Activated naive CD4-positive, alpha-beta T cell treated with anti-CD3 and anti-CD28 coated beads for 36 hours (primary cell): ENCODE results near the gene MUC5B. TPM values are rescaled to one million over a fixed set of nuclear protein-coding genes. Genes with fewer than 3 reads are reported as not detected.
"Not testable (repeated sequence)": the region's sequence is repeated elsewhere in the genome, so short reads cannot be mapped to it uniquely, and the experiment has no call there.

Source experiments
- CTCF ChIA-PET: fragments of 350-600 bp; sonication (Branson Sonifier 250); formaldehyde crosslinking; loops from one replicate; lab custom pipeline; 2021; ENCODE audit warnings: antibody characterized with exemption; lab: Charles Lee
- DNase-seq: peaks from one replicate; pipeline ENCODE4 v3.0.0-alpha.2; 2020
- H3K27ac Mint-ChIP-seq: one replicate; pipeline ENCODE4 v1.8.0; 2021; ENCODE audit warnings: mild to moderate bottlenecking, mixed read lengths
- H3K27me3 Mint-ChIP-seq: one replicate; pipeline ENCODE4 v1.8.0; 2021; ENCODE audit warnings: low read depth, mixed read lengths
- H3K36me3 Mint-ChIP-seq: one replicate; pipeline ENCODE4 v1.8.0; 2021; ENCODE audit warnings: low read depth, mixed read lengths
- H3K4me1 Mint-ChIP-seq: one replicate; pipeline ENCODE4 v1.8.0; 2021; ENCODE audit warnings: low read depth, mixed read lengths
- H3K4me3 Mint-ChIP-seq: one replicate; pipeline ENCODE4 v1.8.0; 2021; ENCODE audit warnings: mild to moderate bottlenecking, moderate library complexity, mixed read lengths
- H3K9me3 Mint-ChIP-seq: one replicate; pipeline ENCODE4 v1.8.0; 2021; ENCODE audit warnings: mixed read lengths
- intact Hi-C: fragments of 100-400 bp; cut with micrococcal nuclease; formaldehyde crosslinking; loops from one replicate; pipeline ENCODE4 v1.15.1; 2023
- total RNA-seq, 2 experiments: library from RNA; stranded (reverse); gene quantifications; one replicate each; pipeline ENCODE4 v1.2.3, GENCODE V29; 2021

Gene MUC5B, protein sequence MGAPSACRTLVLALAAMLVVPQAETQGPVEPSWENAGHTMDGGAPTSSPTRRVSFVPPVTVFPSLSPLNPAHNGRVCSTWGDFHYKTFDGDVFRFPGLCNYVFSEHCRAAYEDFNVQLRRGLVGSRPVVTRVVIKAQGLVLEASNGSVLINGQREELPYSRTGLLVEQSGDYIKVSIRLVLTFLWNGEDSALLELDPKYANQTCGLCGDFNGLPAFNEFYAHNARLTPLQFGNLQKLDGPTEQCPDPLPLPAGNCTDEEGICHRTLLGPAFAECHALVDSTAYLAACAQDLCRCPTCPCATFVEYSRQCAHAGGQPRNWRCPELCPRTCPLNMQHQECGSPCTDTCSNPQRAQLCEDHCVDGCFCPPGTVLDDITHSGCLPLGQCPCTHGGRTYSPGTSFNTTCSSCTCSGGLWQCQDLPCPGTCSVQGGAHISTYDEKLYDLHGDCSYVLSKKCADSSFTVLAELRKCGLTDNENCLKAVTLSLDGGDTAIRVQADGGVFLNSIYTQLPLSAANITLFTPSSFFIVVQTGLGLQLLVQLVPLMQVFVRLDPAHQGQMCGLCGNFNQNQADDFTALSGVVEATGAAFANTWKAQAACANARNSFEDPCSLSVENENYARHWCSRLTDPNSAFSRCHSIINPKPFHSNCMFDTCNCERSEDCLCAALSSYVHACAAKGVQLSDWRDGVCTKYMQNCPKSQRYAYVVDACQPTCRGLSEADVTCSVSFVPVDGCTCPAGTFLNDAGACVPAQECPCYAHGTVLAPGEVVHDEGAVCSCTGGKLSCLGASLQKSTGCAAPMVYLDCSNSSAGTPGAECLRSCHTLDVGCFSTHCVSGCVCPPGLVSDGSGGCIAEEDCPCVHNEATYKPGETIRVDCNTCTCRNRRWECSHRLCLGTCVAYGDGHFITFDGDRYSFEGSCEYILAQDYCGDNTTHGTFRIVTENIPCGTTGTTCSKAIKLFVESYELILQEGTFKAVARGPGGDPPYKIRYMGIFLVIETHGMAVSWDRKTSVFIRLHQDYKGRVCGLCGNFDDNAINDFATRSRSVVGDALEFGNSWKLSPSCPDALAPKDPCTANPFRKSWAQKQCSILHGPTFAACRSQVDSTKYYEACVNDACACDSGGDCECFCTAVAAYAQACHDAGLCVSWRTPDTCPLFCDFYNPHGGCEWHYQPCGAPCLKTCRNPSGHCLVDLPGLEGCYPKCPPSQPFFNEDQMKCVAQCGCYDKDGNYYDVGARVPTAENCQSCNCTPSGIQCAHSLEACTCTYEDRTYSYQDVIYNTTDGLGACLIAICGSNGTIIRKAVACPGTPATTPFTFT (N-terminal part only)
- total RNA-seq = not detected

- Mint-ChIP-seq H3K4me1 (no peaks in the 10 kb centered on the region), H3K27me3 (peaks cover 15% of the 10 kb centered on the region), H3K4me3 (no peak within 1 kb of the TSS), H3K9me3 (no peaks in the 10 kb centered on the region), H3K27ac (no peak within 1 kb of the TSS), H3K36me3 (no peaks in the 10 kb centered on the region)
- intact Hi-C loops = no loop called here
- CTCF ChIA-PET = interaction anchor here (1.0 kb wide), 1 partner anchor 167 kb away, joined by 3 read pairs; the partner anchor contains the start of gene BRSK2
- DNase-seq = no peak
Measured at GRCh38 chr11:1222491-1223345, at the start of gene MUC5B. Gene MUC5B, plus strand, starts transcription at chr11:1223066. Its CDS starts 58 bp downstream, at chr11:1223124.

DNA sequence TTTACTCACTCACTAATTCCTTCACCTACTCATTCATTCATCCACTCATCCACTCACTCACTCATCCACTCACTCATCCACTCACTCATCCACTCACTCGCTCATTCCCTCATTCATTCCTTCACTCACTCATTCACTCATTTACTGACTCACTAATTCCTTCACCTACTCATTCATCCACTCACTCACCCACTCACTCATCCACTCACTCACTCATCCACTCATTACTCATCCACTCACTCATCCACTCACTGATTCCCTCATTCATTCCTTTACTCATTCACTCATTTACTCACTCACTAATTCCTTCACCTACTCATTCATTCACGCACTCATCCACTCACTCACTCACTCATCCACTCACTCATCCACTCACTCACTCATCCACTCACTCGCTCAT, 49.5 kb upstream of the MUC5B start:
- H3K27ac Mint-ChIP-seq, H3K36me3 Mint-ChIP-seq, H3K4me1 Mint-ChIP-seq, DNase-seq, H3K27me3 Mint-ChIP-seq, H3K9me3 Mint-ChIP-seq, intact Hi-C loops, CTCF ChIA-PET, H3K4me3 Mint-ChIP-seq: not testable (repeated sequence)

DNA sequence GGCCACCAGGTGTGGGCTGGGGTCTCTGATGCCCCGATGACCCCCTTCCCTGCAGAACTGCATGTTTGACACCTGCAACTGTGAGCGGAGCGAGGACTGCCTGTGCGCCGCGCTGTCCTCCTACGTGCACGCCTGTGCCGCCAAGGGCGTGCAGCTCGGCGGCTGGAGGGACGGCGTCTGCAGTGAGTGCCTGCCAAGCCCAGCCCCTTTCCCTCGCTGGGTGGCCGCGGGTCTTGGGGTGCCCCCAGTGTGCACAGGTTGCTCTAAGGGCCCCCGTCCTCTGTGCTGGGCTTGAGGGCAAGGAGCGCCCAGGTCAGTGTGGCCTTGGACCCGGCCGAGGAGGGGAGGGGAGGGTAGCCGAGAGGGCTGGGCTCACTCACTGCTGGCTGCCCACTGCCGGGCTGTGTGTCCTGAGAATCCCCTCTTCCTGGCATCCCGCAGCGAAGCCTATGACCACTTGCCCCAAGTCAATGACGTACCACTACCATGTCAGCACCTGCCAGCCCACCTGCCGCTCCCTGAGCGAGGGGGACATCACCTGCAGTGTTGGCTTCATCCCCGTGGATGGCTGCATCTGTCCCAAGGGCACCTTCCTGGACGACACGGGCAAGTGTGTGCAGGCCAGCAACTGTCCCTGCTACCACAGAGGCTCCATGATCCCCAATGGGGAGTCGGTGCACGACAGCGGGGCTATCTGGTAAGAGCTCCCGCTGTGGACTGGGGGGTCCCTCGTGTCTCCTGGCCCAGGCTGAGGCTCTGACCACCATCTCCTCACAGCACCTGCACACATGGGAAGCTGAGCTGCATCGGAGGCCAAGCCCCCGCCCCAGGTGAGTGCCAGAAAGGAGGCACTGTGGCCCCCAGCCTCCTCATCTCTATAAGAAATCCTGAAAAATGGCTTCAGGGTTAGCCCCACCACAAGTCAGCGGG, 48.2 kb upstream of the MUC5B start:
- CTCF ChIA-PET = no interaction called here
- H3K27me3 Mint-ChIP-seq = no peaks in the 10 kb centered on the region
- H3K4me1 Mint-ChIP-seq = no peaks in the 10 kb centered on the region
- no peak for DNase-seq
- no peak overlapping the region for H3K27ac Mint-ChIP-seq
- H3K9me3 Mint-ChIP-seq = peaks cover 5% of the 10 kb centered on the region
- intact Hi-C loops = no loop called here
- H3K4me3 Mint-ChIP-seq = no peak overlapping the region
- H3K36me3 Mint-ChIP-seq = no peaks in the 10 kb centered on the region

DNA sequence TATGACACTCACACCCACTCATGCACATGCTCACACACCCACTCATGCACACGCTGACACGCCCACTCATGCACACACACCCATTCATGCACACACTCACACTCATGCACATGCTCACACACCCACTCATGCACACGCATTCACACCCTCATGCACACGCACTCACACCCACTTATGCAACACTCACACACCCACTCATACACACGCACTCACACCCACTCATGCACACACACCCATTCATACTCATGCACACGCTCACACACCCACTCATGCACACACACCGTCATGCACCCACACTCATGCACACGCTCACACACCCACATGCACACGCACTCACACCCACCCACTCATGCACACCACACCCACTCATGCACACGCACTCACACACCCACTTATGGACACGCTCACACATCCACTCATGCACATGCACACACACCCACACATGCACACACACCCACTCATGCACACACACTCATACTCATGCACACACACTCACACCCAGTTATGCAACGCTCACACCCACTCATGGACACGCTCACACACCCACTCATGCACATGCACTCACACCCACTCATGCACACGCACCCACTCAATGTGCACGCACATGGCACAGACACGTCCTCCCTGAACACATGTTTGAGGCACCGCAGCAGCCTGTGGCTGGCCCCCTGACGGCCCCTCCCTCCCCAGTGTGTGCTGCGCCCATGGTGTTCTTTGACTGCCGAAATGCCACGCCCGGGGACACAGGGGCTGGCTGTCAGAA, 47.2 kb upstream of the MUC5B start:
- no peak overlapping the region for H3K27ac Mint-ChIP-seq
- peaks cover 4% of the 10 kb centered on the region for H3K9me3 Mint-ChIP-seq
- H3K27me3 Mint-ChIP-seq = no peaks in the 10 kb centered on the region
- H3K4me3 Mint-ChIP-seq = no peak overlapping the region
- intact Hi-C loops = no loop called here
- CTCF ChIA-PET = no interaction called here
- DNase-seq = no peak
- no peaks in the 10 kb centered on the region for H3K4me1 Mint-ChIP-seq
- no peaks in the 10 kb centered on the region for H3K36me3 Mint-ChIP-seq

- H3K36me3 Mint-ChIP-seq = no peaks in the 10 kb centered on the region
- CTCF ChIA-PET = no interaction called here
- no peaks in the 10 kb centered on the region for H3K27me3 Mint-ChIP-seq
- no peaks in the 10 kb centered on the region for H3K4me1 Mint-ChIP-seq
- no peak for DNase-seq
- intact Hi-C loops = no loop called here
- H3K4me3 Mint-ChIP-seq = no peak overlapping the region
- no peak overlapping the region for H3K27ac Mint-ChIP-seq
- no peaks in the 10 kb centered on the region for H3K9me3 Mint-ChIP-seq
Measured at GRCh38 chr11:1176224-1177019, 46.4 kb upstream of the MUC5B start.

DNA sequence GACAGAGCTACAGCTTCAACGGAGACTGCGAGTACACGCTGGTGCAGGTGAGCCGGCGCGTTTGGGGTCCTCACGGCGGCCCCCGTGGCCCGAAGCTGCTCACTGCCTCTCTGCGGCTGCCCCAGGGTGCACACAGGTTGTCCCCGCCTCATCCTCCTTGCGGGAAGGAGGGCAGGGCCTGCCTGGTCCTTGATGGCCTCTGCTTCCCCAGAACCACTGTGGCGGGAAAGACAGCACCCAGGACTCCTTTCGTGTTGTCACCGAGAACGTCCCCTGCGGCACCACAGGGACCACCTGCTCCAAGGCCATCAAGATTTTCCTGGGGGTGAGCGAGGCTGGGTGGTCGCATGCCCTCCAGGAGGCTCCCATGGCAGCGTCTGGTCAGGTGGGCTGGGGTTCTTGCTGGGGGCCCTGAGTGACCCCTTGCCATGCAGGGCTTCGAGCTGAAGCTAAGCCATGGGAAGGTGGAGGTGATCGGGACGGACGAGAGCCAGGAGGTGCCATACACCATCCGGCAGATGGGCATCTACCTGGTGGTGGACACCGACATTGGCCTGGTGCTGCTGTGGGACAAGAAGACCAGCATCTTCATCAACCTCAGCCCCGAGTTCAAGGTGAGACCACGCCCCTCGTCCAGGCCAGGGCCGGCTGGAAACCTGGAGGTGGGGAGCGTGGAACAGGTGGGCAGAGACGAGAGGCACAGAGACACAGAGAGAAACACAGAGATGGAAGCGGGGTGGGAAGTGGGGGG, 45.7 kb upstream of the MUC5B start:
- Mint-ChIP-seq H3K4me3 (no peak overlapping the region), H3K4me1 (no peaks in the 10 kb centered on the region), H3K27ac (no peak overlapping the region), H3K27me3 (no peaks in the 10 kb centered on the region), H3K36me3 (no peaks in the 10 kb centered on the region), H3K9me3 (no peaks in the 10 kb centered on the region)
- CTCF ChIA-PET = no interaction called here
- intact Hi-C loops = no loop called here
- DNase-seq = no peak

DNA sequence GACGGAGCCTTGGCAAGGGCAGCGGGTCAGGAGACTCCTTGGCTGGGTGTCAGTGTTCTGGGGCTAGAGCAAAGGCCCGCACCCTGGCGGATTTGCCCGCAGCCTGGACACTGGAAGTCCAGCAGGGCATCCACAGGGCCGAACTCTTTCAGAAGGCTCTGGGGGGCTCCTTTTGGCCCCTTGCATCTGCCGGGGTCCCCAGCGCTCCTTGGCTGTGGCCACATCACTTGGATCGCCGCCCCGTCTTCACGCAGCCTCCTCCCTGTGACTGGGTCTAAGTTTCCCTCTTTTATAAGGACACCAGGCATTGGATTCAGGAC, 45.1 kb upstream of the MUC5B start:
- DNase-seq = no peak
- H3K36me3 Mint-ChIP-seq = no peaks in the 10 kb centered on the region
- H3K4me1 Mint-ChIP-seq = no peaks in the 10 kb centered on the region
- CTCF ChIA-PET = no interaction called here
- H3K9me3 Mint-ChIP-seq = no peaks in the 10 kb centered on the region
- no peak overlapping the region for H3K4me3 Mint-ChIP-seq
- intact Hi-C loops = no loop called here
- no peaks in the 10 kb centered on the region for H3K27me3 Mint-ChIP-seq
- H3K27ac Mint-ChIP-seq = no peak overlapping the region

GRCh38 chr11:1178201-1178885, 44.5 kb upstream of the MUC5B start:
- CTCF ChIA-PET = no interaction called here
- Mint-ChIP-seq H3K4me3 (no peak overlapping the region), H3K36me3 (no peaks in the 10 kb centered on the region), H3K27ac (no peak overlapping the region), H3K27me3 (no peaks in the 10 kb centered on the region), H3K4me1 (no peaks in the 10 kb centered on the region), H3K9me3 (no peaks in the 10 kb centered on the region)
- DNase-seq = no peak
- intact Hi-C loops = no loop called here

DNA sequence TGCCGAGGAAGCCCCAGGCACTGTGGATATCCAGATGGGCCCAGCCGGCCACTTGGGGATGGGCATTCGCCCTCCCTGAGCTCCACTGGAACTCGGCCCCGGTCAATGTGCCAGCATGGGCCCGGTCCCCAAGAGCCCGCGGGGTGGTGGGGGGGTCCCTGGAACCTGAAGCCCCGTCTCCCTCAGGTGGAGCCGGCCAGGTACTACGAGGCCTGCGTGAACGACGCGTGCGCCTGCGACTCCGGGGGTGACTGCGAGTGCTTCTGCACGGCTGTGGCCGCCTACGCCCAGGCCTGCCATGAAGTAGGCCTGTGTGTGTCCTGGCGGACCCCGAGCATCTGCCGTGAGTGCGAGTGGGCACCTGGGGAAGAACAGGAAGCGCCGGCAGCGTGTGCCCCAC, 44.0 kb upstream of the MUC5B start:
- CTCF ChIA-PET = no interaction called here
- no peaks in the 10 kb centered on the region for H3K9me3 Mint-ChIP-seq
- no peak for DNase-seq
- no peak overlapping the region for H3K4me3 Mint-ChIP-seq
- H3K27ac Mint-ChIP-seq = no peak overlapping the region
- H3K4me1 Mint-ChIP-seq = no peaks in the 10 kb centered on the region
- no peaks in the 10 kb centered on the region for H3K27me3 Mint-ChIP-seq
- no peaks in the 10 kb centered on the region for H3K36me3 Mint-ChIP-seq
- intact Hi-C loops = no loop called here
